ENCODE data around the gene ELMO2.

The ELMO2 gene

GRCh38 chr20:46343348-46343974, 63.0 kb downstream of the ELMO2 start:
- Mint-ChIP-seq H3K27ac (no peak overlapping the region), H3K27me3 (ENCODE audit: low read depth) (peaks cover 29% of the 10 kb centered on the region), H3K9me3 (no peaks in the 10 kb centered on the region), H3K4me3 (no peak overlapping the region), H3K4me1 (ENCODE audit: low read depth) (peaks cover 5% of the 10 kb centered on the region), H3K36me3 (ENCODE audit: low read depth) (peaks cover 2% of the 10 kb centered on the region)

- peaks cover 5% of the 10 kb centered on the region for H3K4me1 Mint-ChIP-seq (ENCODE audit: low read depth)
- no peak overlapping the region for H3K4me3 Mint-ChIP-seq
- H3K27me3 Mint-ChIP-seq (ENCODE audit: low read depth): peaks cover 29% of the 10 kb centered on the region
- H3K27ac Mint-ChIP-seq: no peak overlapping the region
- peaks cover 2% of the 10 kb centered on the region for H3K36me3 Mint-ChIP-seq (ENCODE audit: low read depth)
- H3K9me3 Mint-ChIP-seq: no peaks in the 10 kb centered on the region
Measured at GRCh38 chr20:46342451-46343347, 63.7 kb downstream of the ELMO2 start.

DNA sequence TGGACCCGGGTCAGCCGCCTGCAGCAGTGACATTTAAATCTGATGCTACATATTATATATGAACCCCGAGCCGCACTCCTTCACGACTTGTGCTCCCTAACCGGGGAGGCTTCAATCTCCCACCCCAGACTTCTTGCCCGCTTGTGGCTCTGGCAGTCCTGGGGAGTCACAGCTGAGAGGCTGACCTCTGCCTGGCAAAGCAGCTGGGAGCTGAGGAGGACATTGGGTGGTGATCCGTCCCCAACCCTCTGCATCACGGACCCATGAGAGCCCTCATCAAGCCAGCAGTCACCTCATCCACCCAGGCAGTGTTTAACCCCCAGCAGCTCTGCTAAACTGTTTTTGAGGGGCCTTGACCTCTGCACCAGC, 64.4 kb downstream of the ELMO2 start:
- no peaks in the 10 kb centered on the region for H3K9me3 Mint-ChIP-seq
- no peak overlapping the region for H3K4me3 Mint-ChIP-seq
- peaks cover 29% of the 10 kb centered on the region for H3K27me3 Mint-ChIP-seq (ENCODE audit: low read depth)
- peaks cover 2% of the 10 kb centered on the region for H3K36me3 Mint-ChIP-seq (ENCODE audit: low read depth)
- peaks cover 5% of the 10 kb centered on the region for H3K4me1 Mint-ChIP-seq (ENCODE audit: low read depth)
- H3K27ac Mint-ChIP-seq: no peak overlapping the region

DNA sequence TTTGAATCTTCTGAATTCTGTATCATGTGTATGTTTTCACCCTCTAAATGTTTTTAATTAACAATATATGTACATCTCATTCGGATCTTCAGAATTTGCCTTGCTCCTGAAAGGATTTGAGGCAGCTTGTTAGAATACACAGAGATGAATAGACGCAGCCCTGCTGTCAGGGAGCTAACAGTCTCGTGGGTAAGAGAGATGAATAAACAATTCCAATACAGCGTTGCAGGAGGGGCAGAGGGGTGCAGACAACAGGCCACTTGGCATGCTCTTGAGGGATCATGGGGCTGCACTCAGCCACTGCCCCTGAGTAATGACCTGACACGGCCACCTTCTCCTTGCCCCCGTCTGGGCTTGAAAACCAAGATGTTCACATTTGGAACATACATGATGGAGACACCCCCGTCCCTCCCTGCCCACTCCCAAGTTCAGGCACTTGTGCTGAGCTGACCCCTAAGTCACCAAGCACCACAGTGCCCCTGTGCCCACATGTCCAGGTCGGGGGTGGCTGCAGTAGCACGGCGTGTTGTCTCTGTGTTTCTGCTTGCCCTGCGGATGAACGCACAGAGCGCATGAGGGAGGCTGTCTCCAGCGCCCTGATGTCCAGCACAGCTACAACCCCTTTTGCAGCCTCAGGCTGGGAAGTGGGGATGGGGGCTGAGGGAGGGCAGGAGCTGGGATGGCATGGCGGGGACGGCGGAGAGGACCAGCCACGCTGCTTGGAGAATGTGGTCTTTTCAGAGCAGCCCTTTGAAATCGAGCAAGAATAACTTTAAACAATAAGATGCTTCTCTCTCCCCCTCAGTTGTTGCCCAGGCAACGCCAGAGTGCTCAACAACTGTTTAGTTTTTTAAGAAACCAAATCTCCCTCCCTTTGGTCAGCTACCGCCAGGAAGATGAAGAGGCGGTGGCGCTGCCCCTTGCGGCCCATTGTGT, 65.1 kb downstream of the ELMO2 start:
- no peak overlapping the region for H3K27ac Mint-ChIP-seq
- H3K27me3 Mint-ChIP-seq (ENCODE audit: low read depth): peaks cover 29% of the 10 kb centered on the region
- no peak overlapping the region for H3K4me3 Mint-ChIP-seq
- peaks cover 2% of the 10 kb centered on the region for H3K36me3 Mint-ChIP-seq (ENCODE audit: low read depth)
- H3K4me1 Mint-ChIP-seq (ENCODE audit: low read depth): peaks cover 5% of the 10 kb centered on the region
- no peaks in the 10 kb centered on the region for H3K9me3 Mint-ChIP-seq

- Mint-ChIP-seq H3K27ac (no peak overlapping the region), H3K4me3 (no peak overlapping the region), H3K36me3 (ENCODE audit: low read depth) (no peaks in the 10 kb centered on the region), H3K27me3 (ENCODE audit: low read depth) (peaks cover 27% of the 10 kb centered on the region), H3K4me1 (ENCODE audit: low read depth) (peaks cover 5% of the 10 kb centered on the region), H3K9me3 (no peaks in the 10 kb centered on the region)
Measured at GRCh38 chr20:46339037-46339436, 67.4 kb downstream of the ELMO2 start.

GRCh38 chr20:46336735-46337134, 69.7 kb downstream of the ELMO2 start:
- no peak overlapping the region for H3K27ac Mint-ChIP-seq
- no peaks in the 10 kb centered on the region for H3K36me3 Mint-ChIP-seq (ENCODE audit: low read depth)
- peaks cover 7% of the 10 kb centered on the region for H3K27me3 Mint-ChIP-seq (ENCODE audit: low read depth)
- H3K4me1 Mint-ChIP-seq (ENCODE audit: low read depth): no peaks in the 10 kb centered on the region
- no peak overlapping the region for H3K4me3 Mint-ChIP-seq
- H3K9me3 Mint-ChIP-seq: no peaks in the 10 kb centered on the region

GRCh38 chr20:46334303-46334904, 72.0 kb downstream of the ELMO2 start:
- no peaks in the 10 kb centered on the region for H3K36me3 Mint-ChIP-seq (ENCODE audit: low read depth)
- no peak overlapping the region for H3K4me3 Mint-ChIP-seq
- no peaks in the 10 kb centered on the region for H3K9me3 Mint-ChIP-seq
- no peaks in the 10 kb centered on the region for H3K4me1 Mint-ChIP-seq (ENCODE audit: low read depth)
- no peak overlapping the region for H3K27ac Mint-ChIP-seq
- peaks cover 6% of the 10 kb centered on the region for H3K27me3 Mint-ChIP-seq (ENCODE audit: low read depth)

DNA sequence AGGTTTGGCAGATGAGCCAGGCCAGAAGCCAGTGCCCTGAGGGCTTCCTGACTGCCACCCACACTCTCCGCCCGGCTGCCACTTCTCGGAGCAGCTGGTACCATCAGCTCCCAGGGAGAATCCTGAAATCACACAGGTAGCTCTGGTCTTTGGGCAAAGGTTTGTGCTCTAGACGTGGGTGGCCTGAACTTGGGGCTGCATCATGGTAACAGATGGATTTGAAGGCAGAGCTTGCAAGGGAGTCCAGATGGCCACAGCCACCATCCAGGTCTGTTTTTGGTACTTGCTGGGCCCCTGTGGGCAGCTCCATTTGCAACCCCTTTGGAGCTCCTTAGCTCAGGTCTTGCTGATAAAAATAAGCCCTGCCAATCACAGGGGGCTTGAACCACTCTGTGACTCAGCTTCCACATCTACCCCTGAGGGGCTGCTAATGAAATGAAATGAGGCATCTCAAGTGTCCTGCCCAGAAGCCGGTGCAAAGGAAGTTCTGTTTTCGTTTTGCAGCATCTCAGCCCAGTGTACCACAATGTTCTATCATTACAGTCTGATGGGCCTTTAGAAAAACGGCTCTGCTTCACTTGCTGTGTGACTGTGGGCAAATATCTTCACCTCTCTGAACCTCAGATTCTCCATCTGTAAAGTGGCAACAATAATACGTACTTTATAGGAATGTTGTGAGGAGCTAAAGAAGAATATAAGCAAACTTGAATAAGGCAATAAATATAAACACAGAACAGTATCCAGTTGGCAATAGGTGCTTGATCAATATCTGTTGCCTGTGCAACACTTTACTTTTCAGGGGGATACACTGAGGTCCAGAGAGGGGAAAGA, 73.0 kb downstream of the ELMO2 start:
- Mint-ChIP-seq H3K27me3 (ENCODE audit: low read depth) (peaks cover 6% of the 10 kb centered on the region), H3K36me3 (ENCODE audit: low read depth) (no peaks in the 10 kb centered on the region), H3K27ac (no peak overlapping the region), H3K4me1 (ENCODE audit: low read depth) (no peaks in the 10 kb centered on the region), H3K4me3 (no peak overlapping the region), H3K9me3 (no peaks in the 10 kb centered on the region)

- no peaks in the 10 kb centered on the region for H3K36me3 Mint-ChIP-seq (ENCODE audit: low read depth)
- H3K9me3 Mint-ChIP-seq: no peaks in the 10 kb centered on the region
Measured at GRCh38 chr20:46332373-46333160, 73.8 kb downstream of the ELMO2 start.

DNA sequence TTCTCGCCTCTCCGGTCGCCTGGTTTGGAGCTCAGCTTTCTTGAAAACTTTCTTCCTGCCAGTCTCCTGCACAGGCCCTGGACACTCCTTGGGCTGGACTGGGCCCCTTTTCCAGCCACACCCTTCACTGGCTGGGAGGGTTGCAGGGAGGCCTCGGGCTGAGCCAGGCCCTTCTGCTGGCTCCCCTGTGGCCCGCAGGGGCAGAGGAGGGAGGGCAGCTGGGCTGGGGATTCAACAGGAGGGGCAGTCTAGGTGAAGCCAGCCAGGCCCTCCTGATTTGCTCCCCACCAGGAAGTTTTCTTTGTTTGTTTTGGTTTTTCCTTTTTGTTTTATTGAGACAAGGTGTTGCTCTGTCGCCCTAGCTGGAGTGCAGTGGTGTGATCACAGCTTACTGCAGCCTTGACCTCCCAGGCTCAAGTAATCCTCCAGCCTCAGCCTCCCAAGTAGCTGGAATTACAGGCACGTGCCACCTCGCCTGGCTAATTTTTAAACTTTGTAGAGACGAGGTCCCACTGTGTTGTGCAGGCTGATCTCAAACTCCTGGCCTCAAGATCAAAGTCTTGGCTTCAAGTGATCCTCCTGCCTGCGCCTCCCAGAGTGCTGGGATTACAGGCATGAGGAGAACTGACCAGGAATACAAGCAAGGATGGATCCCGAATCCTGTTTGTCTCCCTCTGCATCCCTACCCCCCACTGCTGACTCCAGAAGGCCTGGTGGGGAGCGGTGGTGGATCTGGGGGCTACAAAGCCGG, 74.6 kb downstream of the ELMO2 start:
- H3K4me1 Mint-ChIP-seq (ENCODE audit: low read depth): no peaks in the 10 kb centered on the region
- H3K27ac Mint-ChIP-seq: no peak overlapping the region
- no peak overlapping the region for H3K4me3 Mint-ChIP-seq
- H3K27me3 Mint-ChIP-seq (ENCODE audit: low read depth): peaks cover 6% of the 10 kb centered on the region
- no peaks in the 10 kb centered on the region for H3K36me3 Mint-ChIP-seq (ENCODE audit: low read depth)
- H3K9me3 Mint-ChIP-seq: no peaks in the 10 kb centered on the region

More at GRCh38 chr20:46332373-46333160, 73.8 kb downstream of the ELMO2 start:
- H3K4me3 Mint-ChIP-seq: no peak overlapping the region
- H3K27ac Mint-ChIP-seq: no peak overlapping the region
- no peaks in the 10 kb centered on the region for H3K4me1 Mint-ChIP-seq (ENCODE audit: low read depth)
- peaks cover 6% of the 10 kb centered on the region for H3K27me3 Mint-ChIP-seq (ENCODE audit: low read depth)

DNA sequence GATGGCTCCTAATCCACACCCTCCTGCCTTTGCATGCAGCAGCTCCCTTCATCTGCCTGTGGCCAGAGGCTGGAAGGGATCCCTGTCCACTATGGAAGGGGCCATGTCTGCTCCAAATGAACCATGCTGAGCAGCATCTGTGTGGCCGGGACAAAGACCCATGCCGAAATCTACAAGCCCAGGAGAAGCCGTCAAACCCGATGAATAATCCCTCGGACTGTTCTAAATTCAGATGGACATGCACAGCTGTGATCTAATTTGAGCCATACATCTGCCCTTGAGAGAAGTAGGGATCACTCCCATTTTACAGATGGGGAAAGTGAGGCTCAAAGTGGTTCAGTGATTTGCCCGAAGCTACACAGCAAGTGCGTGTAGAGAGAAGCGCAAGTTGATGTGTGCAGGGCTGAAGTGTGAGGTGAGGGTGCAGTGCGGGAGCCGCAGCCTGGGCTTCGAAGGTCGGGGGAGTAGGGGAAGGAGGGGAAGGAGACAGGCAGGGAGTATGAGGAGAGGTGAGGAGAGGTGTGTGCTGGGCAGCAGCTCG, 75.5 kb downstream of the ELMO2 start:
- Mint-ChIP-seq H3K4me1 (ENCODE audit: low read depth) (no peaks in the 10 kb centered on the region), H3K9me3 (no peaks in the 10 kb centered on the region), H3K27me3 (ENCODE audit: low read depth) (peaks cover 6% of the 10 kb centered on the region), H3K27ac (no peak overlapping the region), H3K36me3 (ENCODE audit: low read depth) (no peaks in the 10 kb centered on the region), H3K4me3 (no peak overlapping the region)

- H3K27me3 Mint-ChIP-seq (ENCODE audit: low read depth): peaks cover 7% of the 10 kb centered on the region
- no peak overlapping the region for H3K4me3 Mint-ChIP-seq
- H3K4me1 Mint-ChIP-seq (ENCODE audit: low read depth): no peaks in the 10 kb centered on the region
- H3K36me3 Mint-ChIP-seq (ENCODE audit: low read depth): no peaks in the 10 kb centered on the region
- H3K27ac Mint-ChIP-seq: no peak overlapping the region
- H3K9me3 Mint-ChIP-seq: no peaks in the 10 kb centered on the region
Measured at GRCh38 chr20:46330072-46330763, 76.2 kb downstream of the ELMO2 start.

All from T-helper 1 cell treated with Interleukin-12 subunit alpha and Interleukin-12 subunit beta and Interleukin-4 antibody, amounts not matched to agents 30 μg/mL and 1 μg/mL, for 36 hours (primary cell).